DMS153 treated with DMSO at 0.1 percent for 48 hours (cell line): ENCODE results near the gene WDR26.
"Not testable (repeated sequence)": the region's sequence is repeated elsewhere in the genome, so short reads cannot be mapped to it uniquely, and the experiment has no call there.

Experiments used
- DNase-seq: peaks from one replicate; lab custom pipeline; 2025; ENCODE audit not compliant: unreplicated experiment; lab: John Stamatoyannopoulos, UW

The WDR26 gene

DNA sequence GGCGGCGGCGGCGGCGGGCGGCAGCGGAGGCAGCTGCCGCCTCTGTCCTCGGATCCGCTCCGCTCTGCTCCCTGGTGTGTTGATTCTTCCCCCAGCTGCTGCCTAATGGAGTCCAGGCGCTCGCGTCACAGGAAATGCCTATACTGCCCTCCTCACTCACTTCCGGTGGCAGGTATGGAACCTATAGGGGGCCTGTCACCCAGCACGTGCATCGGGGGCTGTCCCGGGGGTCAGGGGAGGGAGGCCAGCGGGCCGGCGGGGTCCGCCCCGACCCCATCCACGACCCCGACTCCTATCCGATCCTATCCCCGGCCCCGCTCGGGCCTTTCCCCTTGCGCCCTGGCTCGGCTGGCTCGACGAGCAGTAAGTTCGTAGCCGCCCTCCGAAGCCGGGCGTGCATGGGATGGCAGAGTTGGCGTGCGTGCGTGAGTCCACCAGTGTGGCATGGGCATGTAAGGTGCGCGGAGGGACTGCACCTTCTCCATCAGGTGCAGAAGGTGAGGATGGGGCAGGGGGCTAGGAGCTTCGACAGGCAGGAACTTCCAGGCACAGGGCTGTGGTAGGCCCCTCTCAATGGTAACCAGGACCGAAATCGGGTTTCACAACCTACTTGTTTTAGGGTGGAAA lies at the start of gene WDR26:
Gene WDR26 (minus strand): TSS at position 107 of the 627 bp plus-strand sequence.
- peak; percentile 88 for DNase-seq

DNA sequence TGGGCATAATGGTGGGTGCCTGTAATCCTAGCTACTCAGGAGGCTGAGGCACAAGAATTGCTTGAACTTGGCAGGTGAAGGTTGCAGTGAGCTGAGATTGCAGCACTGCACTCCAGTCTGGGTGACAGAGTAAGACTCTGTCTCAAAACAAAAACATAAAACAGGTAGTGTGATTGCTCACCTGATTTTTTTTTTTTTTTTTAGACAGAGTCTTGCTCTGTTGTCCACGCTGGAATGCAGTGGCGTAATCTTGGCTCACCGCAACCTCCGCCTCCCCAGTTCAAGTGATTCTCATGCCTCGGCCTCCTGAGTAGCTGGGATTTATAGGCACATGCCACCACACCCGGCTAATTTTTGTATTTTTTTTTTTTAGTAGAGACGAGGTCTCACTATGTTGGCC lies 48.6 kb upstream of the WDR26 start:
- not testable (repeated sequence) for DNase-seq

DNA sequence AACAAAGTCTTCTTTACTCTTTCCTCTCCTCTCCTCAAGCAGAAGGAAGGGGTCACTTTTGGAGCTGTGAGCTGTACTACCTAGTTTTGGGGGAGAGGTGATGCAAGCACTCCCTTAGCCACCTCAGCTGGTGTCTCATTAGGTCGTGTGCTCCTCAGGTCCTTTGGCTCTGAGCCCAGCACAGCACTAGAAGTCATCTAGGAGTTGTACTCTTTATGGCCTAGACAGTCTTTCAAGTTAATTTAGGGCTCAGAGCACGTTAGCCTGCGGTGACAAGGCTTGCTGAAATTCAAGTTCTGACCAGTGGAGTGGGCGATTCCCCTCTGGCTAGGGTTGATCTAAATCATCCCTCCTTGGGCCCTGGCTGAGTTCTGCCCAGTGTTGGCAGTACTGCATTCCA lies 48.0 kb upstream of the WDR26 start:
- DNase-seq, result no peak

DNA sequence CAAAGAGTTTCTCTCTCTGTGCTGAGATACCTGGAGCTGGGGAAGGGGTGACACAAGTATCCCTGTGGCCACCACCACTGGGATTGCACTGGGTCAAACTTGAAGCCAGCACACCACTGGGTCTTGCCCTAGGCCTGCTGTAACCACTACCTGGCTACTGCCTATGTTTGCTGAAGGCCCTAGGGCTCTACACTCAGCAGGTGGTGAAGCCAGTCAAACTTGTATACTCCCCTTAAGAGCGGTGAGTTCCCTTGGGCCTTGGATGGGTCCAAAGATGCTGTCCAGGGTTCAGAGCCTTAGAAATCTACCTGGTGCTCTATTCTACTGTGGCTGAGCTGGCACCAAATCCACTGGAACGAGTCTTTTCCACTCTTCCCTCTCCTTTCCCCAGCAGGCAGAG lies 47.0 kb upstream of the WDR26 start:
- DNase-seq, result no peak

DNA sequence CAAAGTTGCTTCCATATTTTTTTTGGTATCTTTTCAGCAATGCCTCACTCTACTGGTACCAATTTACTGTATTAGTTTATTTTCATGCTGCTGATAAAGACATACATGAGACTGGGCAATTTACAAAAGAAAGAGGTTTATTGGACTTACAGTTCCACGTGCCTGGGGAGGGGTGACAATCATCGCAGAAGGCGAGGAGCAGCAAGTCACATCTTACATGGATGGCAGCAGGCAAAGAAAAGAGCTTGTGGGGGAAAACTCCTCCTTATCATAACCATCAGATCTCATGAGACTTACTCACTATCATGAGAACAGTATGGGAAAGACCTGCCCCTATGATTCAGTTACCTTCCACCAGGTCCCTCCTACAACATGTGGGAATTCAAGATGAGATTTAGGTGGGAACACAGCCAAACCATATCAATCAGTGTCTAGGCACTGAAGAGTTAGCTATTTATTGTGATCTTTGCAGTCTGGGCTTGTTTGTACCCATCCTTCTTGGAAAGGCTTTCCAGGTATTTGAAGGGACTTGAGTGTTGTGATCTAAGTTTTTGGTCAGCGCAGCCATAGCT lies 46.4 kb upstream of the WDR26 start:
- DNase-seq, result not testable (repeated sequence)

DNA sequence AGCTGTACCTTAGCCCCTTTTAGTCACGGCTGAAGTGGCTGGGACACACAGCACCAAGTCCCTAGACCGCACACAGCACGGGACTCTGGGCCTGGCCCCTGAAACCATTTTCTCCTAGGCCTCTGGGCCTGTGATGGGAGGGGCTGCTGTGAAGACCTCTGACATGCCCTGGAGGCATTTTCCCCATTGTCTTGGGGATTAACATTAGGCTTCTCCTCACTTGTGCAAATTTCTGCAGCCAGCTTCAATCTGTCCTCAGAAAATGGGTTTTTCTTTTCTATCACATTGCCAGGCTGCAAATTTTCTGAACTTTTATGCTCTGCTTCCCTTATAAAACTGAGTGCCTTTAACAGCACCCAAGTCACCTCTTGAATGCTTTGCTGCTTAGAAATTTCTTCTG lies 45.6 kb upstream of the WDR26 start:
- DNase-seq, result not testable (repeated sequence)

DNA sequence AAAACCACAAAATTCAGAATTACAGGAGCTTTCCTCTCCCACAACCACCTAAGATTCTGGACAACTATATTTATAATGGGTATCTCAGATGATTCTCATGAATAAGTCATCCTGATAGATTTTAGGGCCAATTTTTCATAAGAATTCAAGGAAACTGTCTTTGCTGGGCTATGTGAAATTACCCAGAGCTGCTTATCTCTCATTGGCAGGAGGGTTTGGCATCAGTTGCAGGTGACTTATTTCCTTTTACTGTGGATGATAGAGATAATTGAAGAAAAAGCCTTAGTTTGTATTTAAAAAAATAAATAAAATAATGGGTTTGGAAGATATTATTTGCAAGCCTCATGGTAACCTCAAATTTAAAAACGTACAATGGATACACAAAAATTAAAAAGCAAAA lies 38.2 kb upstream of the WDR26 start:
- DNase-seq, result no peak

DNA sequence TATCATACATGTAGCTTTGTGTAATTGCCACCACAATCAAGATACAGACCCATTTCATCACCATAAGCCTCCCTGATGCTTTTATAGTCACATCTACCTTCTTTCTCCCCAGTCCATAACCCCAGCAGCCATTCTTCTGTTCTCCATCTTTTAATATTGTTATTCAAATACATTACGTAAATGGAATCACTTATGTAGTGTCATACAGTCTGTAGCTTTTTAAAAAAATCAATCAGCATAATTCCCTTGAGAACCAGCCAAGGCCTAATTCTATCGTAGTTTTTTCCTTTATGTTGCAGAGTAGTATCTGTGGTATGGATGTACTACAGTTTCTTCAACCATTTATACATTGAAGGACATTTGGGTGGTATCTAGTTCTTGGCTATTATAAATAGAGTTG lies 31.6 kb upstream of the WDR26 start:
- no peak for DNase-seq

DNA sequence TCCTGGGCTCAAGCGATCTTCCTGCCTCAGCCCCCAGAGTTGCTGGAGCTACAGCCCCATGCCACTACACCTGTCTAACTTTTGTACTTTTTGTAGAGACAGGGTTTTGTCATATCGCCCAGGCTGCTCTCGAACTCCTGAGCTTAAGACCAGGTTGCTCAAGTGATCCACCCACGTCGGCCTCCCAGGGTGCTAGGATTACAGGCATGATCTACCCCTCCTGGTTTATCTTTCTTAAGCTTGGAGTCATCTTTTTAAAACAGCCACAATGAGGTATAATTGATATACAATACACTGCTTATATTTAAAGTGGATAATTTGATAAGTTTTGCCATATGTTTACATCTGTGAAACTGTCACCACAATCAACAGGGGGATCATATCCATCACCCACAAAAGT lies 25.4 kb upstream of the WDR26 start:
- DNase-seq, result no peak

DNA sequence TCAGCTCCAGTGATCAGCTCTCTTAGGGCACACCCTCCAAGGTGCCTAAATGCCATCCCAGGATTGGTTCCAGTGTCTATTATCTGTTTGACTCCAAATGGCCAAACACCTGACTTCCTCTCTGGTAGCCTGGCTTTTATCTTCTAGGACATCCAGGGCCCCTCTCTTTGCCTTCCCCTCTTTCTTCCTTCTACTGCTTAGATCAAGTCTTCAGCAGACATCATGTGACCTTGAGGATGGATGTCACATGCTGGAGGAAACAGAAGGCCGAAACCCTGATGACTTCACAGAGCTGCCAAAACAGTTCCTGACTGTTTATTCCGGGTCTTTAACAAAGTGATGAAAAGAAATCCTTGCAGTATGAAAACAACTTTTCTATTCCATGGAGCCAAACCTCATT lies 24.4 kb upstream of the WDR26 start:
- no peak for DNase-seq

DNA sequence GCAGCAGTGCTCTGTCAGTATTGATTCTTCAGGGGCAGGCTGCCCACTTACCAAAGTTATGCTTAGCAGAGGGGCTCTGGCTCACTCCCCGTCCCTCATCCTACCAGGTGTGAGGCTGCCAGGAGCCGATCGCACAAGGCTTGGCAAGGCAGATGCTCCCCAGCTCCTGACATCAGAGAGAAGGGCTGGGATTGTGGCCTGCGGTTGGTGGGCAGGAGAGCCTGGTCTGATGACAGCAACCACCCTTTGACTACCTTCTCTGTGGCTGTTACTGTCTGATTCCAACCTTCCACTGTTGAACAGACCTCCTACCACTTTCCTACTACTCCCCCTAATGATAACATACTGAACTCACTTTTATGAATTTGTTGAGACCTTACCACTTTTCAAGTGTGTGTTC lies 23.7 kb upstream of the WDR26 start:
- no peak for DNase-seq

DNA sequence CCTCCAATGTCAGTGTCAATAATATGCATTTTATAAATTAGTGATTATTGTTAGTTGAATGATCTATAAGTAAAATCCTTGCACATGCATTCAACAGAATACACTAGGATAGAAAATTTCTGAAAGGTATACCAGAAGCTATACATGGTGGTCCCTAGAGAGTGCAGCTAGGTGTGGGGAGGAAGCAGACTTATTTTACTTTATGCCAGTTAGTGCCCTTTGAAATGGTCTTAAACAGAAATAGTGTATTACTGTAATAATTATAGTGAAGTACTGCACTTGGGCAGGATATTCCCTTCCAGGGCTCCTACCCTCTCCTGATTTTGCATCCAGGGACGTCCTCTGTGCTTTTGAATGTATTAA lies 23.2 kb upstream of the WDR26 start:
- no peak for DNase-seq

DNA sequence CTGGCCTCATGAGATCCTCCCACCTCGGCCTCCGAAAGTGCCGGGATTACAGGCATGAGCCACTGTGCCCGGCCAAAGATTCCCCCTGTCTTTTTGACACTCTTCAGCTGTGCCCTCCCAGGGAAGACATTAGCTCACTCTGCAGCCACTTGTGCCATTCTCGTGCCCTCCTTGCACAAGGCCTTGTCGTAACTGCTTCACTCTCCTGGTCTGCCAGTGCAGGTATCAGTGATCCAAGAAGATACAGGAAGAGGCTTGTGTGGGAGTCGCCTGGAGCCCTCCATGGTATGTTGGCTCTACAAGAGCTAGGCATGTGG lies 22.0 kb upstream of the WDR26 start:
- DNase-seq, result no peak

DNA sequence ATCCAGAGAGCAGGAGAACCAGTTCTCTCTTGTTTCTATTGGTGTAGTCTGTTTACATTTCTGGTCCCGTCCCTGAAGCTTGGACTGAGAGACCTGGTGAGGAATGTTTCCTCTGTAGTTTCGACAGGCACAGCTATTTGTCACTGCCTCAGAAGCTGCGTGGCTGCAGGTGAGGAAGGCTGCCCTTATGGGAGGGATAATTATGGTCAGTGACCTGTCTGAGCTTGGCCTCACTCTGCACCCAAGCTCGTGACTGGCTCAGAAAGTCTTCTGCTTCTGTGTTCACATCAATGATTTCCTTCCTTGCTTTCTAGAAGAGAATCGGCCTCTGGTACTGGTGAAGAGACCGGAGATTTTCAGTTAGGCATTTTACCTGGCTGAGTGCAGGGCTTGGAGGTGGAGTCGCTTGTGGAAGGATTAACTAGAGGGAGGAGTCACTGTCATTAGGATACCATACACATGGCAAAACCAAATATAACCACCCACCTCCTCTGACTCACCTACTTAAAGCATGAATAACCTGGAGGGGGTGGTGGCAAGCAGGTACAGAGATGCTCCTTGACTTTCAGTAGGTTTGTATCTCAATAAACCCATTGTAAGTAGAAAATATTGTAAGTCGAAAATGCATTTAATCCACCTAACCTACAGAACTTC lies 19.9 kb upstream of the WDR26 start:
- peak; percentile 82 for DNase-seq

DNA sequence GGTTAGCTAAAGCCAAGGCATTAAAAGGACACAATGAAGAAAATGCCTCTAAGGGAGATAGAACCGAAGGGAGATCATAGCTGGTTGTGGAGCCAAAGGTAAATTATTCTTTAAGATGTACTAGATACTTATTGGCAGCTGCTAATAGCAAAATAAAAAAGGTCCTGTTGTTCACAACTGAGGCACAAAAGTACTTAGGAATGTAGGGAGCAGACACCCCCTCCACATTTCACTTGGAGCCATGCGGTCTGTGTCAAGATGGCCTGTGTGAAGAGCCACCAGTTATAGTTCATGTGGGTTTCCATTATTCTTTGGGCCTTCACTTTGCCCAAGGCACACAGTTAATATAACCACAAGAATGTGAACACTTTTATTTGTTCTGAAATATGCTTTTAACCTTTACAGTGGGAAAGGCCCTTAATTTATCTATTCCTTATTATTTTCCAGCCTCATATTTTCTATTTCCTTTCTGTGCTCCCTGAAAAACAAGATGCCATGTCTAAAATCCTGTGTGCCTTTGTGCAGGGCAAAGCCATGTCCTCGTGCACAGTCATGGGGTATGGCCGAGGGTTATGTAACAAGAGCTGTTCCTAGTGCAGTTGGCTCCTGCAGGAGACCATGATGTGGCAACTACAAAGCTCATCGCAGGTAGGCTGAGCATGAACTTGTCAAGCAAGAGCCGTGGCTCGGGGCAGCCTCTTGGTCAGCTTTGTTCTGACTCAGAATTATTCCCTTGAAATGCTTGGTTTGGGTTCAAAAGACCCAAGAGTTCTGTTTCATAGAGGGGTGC lies 16.2 kb upstream of the WDR26 start:
- no peak for DNase-seq

DNA sequence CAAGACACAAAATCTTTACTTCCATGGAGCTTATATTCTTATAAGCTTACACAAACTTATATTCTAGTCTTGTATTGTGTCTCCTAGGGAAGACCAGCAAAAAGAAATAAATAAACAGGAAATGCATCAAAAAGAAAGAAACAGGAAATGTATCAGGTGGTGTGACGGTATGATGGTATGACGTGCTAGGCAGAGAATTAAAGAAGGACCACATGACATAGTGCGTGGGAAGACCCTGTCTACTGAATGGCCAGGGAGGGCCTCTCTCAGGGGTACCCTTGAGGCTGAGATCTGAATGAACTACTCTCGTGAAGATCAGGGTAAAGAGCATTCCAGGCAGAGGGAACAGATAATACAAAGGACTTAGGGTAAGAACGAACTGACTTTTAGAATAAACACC lies 15.6 kb upstream of the WDR26 start:
- DNase-seq, result no peak

DNA sequence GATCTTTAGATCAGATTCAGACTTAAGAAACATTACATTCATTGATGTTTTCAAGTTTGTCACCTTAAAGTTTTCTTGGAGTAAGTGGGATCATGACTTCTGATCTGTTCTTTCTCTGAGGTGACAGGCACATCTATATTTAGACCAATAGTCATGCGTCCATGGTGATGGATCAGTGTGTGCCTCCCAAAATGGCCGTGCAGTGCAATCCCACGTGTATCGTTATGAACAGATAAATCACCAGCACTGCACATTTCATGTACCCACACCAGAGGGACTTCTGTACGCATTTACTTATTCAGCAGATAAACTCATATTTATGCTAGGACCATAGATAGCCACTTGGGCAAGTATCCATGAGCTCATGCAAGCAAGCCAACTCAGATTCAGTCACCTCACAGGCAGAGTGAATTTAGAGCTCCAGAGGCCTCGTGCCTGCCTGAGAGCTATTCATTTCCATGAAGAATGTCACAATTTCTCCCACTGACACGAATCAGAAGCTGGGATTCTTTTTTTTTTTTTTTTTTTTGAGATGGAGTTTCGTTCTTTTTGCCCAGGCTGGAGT lies 13.9 kb upstream of the WDR26 start:
- no peak for DNase-seq

DNA sequence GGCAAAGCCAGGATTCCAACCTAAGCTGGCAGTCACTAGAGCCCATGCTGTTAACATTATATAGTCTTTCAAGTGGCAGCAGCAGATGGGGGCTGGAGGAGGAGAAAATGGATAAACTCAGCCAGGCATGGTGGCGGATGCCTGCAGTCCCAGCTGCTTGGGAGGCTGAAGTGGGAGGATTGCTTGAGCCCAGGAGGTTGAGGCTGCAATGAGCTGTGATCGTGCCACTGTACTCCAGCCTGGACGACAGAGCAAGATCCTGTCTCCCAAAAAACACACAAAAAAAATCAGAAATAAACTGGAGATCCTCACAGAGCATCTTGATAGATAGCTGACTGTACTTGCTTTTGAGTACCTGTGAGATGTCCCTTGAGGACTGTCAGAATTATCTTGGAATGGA lies 13.4 kb upstream of the WDR26 start:
- DNase-seq, result no peak

DNA sequence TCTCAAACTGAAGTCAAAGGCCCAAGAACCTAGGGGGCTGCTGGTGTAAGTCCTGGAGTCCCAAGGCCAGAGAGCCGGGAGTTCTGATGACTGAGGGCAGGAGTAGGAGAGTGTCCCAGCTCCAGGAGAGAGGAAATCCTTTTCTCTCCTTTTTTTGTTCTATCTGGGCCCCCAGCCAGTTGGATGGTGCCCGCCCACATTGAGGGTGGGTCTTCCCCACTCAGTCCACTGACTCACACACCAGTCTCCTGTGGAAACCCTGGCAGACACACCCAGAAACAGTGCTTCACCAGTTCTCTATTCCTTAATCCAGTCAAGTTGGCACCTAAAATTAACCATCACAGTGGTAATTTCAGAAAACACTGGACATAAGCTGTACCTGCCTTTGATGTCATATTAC lies 12.7 kb upstream of the WDR26 start:
- DNase-seq, result no peak

DNA sequence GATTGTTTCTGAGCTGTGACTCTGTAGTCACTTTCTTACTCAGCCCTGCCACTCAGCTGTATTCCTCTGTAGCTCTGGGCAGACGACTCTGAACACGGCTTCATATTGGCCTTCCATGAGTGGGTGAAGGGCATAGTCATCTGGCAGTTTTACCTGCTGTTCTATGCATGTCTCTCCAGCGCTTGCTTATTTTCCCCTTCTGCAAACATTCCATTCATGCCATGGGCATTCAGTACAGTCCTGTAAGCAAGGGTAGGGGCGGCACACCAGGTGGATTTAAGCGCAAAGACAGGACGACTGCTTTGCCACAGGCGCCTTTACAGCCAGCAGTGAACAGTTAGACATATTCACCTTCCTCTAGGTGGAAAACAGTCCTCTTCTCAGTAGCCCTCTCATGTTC lies 4.4 kb upstream of the WDR26 start:
- DNase-seq, result no peak

DNA sequence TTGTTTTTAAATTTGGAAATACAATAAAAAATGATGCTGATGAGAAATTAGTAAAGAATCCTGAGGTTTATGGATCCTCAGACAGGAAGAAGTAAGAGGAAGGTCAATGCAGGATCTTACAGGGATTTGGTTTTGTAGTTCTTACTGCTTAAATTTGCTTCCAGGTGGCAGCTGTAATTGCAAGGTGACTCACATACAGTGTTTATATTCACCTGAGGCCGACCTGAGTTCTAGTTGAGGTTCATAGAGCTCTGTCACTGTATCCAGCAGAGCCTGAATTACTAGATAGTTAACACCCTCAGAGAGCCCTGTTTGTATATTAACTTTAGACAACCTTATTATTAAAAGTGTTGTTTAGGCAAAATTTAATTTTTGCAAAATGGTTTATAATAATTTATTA lies 1.4 kb upstream of the WDR26 start:
- no peak for DNase-seq

DNA sequence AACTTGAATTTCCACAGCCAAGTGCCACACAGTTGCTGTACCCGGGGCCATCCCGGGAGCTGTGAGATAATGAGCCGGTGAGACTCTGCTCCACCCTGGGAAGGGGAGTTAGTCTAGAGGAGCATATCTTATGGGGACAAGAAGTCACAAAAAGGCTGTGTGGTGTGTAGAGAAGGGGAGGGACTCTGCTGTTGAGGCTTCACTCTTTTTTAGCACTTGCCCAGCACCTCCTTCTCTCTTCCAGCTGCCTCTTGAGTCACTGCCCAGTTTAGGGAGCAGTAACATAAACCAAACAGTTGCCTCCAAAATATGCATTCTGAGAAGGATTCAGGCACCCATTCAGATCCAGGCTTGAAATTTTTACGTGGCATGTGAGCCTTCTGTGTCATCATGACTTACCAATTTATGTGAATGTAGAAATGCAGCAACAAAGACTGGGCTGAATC lies 744 bp upstream of the WDR26 start:
- DNase-seq, result no peak
